GM12874 (cell line): ENCODE results near the gene CLOCK.
A peak's percentile ranks its signal among the peaks of the same experiment; 100 is the strongest.

Experiments used
- CTCF ChIP-seq: IDR thresholded peaks from 2 replicates; pipeline ENCODE4 v1.5.1; 2011; ENCODE audit warnings: low read depth, mild to moderate bottlenecking, control low read depth, low read length, moderate library complexity; ENCODE audit not compliant: insufficient read depth

The CLOCK gene

GRCh38 chr4:55438314-55438713, 108.4 kb downstream of the CLOCK start:
- TF ChIP-seq CTCF, result no peak

GRCh38 chr4:55437823-55438222, 108.9 kb downstream of the CLOCK start:
- TF ChIP-seq CTCF, result no peak

GRCh38 chr4:55437356-55437796, 109.3 kb downstream of the CLOCK start:
- no peak for TF ChIP-seq CTCF

GRCh38 chr4:55435141-55435841, 111.4 kb downstream of the CLOCK start:
- peak; percentile 7; the same call in 1 of the 2 replicates for TF ChIP-seq CTCF

- no peak for TF ChIP-seq CTCF
Measured at GRCh38 chr4:55431710-55432336, 114.9 kb downstream of the CLOCK start.

- no peak for TF ChIP-seq CTCF
Measured at GRCh38 chr4:55424791-55425190, 121.9 kb downstream of the CLOCK start.

GRCh38 chr4:55416176-55416575, 130.5 kb downstream of the CLOCK start:
- no peak for TF ChIP-seq CTCF
